Peyer's patch (tissue), 4 donors: Measurements from ENCODE around the gene HPX. TPM values are rescaled to one million over a fixed set of nuclear protein-coding genes. Genes with fewer than 3 reads are reported as not detected.
A peak's percentile ranks its signal among the peaks of the same experiment; 100 is the strongest.

Experiments used
- DNase-seq, 3 donors: peaks; one replicate each; pipeline ENCODE4 v3.0.0-alpha.2; 2017 to 2019
- H3K27ac ChIP-seq, 4 donors: fragments of 200-600 bp; sonication (generic); one replicate each; pipeline ENCODE4 v1.5.1; 2016 to 2019
- H3K27me3 ChIP-seq, 2 donors: fragments of 200-600 bp; sonication (generic); one replicate each; pipeline ENCODE4 v1.5.1; 2019
- H3K36me3 ChIP-seq, 3 donors: fragments of 200-600 bp; sonication (generic); one replicate each; pipeline ENCODE4 v1.5.1; 2016 to 2019
- H3K4me1 ChIP-seq, 4 donors: fragments of 200-600 bp; sonication (generic); one replicate each; pipeline ENCODE4 v1.5.1; 2016 to 2019
- H3K4me3 ChIP-seq, 4 donors: fragments of 200-600 bp; sonication (generic); 1 replicate in 3 of 4; 2 replicates in 1 of 4; pipeline ENCODE4 v1.5.1; 2016 to 2019; ENCODE audit warnings: mild to moderate bottlenecking in 1 of 4
- H3K9me3 ChIP-seq, 4 donors: fragments of 200-600 bp; sonication (generic); one replicate each; pipeline ENCODE4 v1.5.1; 2016 to 2019; ENCODE audit warnings: mild to moderate bottlenecking in 1 of 4
- POLR2A ChIP-seq, 2 donors: fragments of 450-650 bp; IDR thresholded peaks; one replicate each; pipeline ENCODE4 v1.5.1; 2017; ENCODE audit warnings: antibody characterized with exemption in 2 of 2, mild to moderate bottlenecking in 2 of 2, moderate library complexity in 2 of 2
- total RNA-seq, 4 donors: library from RNA; depleted of rRNA; stranded (reverse); fragments of >200 nt; gene quantifications; one replicate each; pipeline ENCODE4 v1.1.0, GENCODE V29; 2016
- TF ChIP-seq, protein P1 (sequence below), 6 experiments: fragments of 450-650 bp in 4 of 6; fragments of 200-600 bp in 2 of 6; sonication (generic) in 1 of 6; IDR thresholded peaks; one replicate each; pipeline ENCODE4 v1.5.1; 2017 to 2019; ENCODE audit warnings: antibody characterized with exemption in 6 of 6, mild to moderate bottlenecking in 3 of 6, moderate library complexity in 1 of 6

Gene HPX
- total RNA-seq, 4 donors from 2014 or later = 2.2 to 10.1 (median 5.3) TPM; not detected in 1

DNA sequence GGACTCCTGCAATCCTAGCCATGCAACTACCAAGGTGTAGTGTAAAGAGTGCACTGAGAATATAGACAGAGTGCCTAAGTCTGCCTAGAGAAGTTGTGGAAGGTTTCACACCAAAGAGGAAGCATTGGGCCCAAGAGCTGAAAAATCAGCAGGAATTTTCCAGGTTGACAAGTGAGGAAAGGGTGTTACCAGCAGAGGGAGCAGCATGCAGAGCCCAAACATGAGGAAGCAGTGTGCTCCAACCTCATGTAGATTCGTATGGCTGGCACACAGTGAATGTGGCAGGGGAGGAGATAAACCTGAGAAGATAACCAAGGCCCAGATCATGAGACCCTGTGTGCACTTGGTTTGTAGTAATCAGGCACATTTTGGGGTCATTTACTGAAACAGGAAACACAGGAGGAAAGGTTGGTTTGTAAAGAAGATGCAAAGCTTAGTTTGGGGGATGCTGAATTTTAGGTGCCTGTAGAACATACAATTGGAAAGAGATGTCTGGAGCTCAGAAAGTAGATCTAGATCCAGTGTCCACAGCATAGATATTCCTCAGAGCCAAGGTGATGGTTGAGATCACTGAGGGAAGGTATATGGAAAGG lies 1.7 kb downstream of the HPX start:
- Histone ChIP-seq H3K4me3 (no peak overlapping the region), H3K27me3 (no peaks in the 10 kb centered on the region), H3K36me3 (no peaks in the 10 kb centered on the region), H3K27ac (no peak overlapping the region), H3K4me1 (peaks cover 0 to 6% (median 2%) of the 10 kb centered on the region in 4 donors), H3K9me3 (no peaks in the 10 kb centered on the region)
- TF ChIP-seq, protein P1, sequence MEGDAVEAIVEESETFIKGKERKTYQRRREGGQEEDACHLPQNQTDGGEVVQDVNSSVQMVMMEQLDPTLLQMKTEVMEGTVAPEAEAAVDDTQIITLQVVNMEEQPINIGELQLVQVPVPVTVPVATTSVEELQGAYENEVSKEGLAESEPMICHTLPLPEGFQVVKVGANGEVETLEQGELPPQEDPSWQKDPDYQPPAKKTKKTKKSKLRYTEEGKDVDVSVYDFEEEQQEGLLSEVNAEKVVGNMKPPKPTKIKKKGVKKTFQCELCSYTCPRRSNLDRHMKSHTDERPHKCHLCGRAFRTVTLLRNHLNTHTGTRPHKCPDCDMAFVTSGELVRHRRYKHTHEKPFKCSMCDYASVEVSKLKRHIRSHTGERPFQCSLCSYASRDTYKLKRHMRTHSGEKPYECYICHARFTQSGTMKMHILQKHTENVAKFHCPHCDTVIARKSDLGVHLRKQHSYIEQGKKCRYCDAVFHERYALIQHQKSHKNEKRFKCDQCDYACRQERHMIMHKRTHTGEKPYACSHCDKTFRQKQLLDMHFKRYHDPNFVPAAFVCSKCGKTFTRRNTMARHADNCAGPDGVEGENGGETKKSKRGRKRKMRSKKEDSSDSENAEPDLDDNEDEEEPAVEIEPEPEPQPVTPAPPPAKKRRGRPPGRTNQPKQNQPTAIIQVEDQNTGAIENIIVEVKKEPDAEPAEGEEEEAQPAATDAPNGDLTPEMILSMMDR (IDR thresholded peaks at IDR 0.05) = peak in 5 of 6 experiments; percentile 22 to 82 (median 77)
- TF ChIP-seq POLR2A (IDR thresholded peaks at IDR 0.05) = no peak
- DNase-seq = peak in 2 of 3 donors; percentile 22 to 79

DNA sequence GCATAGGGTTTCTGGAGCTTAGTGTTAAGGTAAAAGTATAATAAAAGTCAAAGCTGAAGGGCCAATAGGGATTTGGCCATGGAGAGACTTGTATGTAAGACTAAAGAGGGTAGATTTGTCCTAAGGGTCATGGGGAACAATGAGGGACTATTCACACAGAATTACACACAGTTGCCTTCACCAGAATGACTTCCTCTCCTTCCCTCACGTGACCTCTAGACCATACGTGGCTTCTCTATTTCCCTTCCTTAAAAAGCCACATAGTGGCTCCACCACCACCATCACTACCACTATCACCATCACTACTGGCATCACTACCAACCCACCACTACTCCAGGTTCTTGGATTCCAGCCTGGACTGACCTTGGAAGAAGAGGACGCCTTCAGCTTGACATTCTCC lies 2.8 kb downstream of the HPX start:
- no peaks in the 10 kb centered on the region for H3K9me3 ChIP-seq
- peaks cover 0 to 6% (median 0%) of the 10 kb centered on the region in 4 donors for H3K4me1 ChIP-seq
- DNase-seq = no peak
- no peak for TF ChIP-seq POLR2A (IDR thresholded peaks at IDR 0.05)
- TF ChIP-seq, protein P1 (IDR thresholded peaks at IDR 0.05) = no peak
- H3K27ac ChIP-seq = no peak overlapping the region
- H3K36me3 ChIP-seq = no peaks in the 10 kb centered on the region
- no peak overlapping the region for H3K4me3 ChIP-seq
- no peaks in the 10 kb centered on the region for H3K27me3 ChIP-seq

DNA sequence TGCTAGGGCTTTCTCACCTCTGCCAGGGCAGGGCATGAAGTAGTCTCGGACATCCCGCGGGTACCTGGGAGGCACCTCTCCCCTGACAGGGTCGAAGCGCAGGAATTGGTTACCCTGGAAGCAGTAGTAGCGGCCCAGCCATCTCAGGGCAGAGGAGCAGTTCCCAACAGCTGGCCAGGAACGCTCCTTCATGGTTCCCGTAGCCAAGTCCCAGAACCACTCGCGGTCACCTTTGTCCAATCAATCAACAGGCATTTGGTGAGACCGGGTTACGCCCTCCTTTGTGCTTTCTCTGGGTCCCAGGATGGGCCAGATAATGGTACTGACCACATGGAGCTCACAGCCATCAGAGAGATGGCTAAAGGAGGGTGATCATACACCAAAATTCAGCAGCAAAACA lies 3.4 kb downstream of the HPX start:
- H3K27me3 ChIP-seq = no peaks in the 10 kb centered on the region
- H3K4me1 ChIP-seq = peaks cover 0 to 6% (median 0%) of the 10 kb centered on the region in 4 donors
- H3K9me3 ChIP-seq = no peaks in the 10 kb centered on the region
- H3K4me3 ChIP-seq = no peak overlapping the region
- DNase-seq = no peak
- no peak overlapping the region for H3K27ac ChIP-seq
- H3K36me3 ChIP-seq = no peaks in the 10 kb centered on the region
- TF ChIP-seq, protein P1 (IDR thresholded peaks at IDR 0.05) = no peak
- no peak for TF ChIP-seq POLR2A (IDR thresholded peaks at IDR 0.05)

DNA sequence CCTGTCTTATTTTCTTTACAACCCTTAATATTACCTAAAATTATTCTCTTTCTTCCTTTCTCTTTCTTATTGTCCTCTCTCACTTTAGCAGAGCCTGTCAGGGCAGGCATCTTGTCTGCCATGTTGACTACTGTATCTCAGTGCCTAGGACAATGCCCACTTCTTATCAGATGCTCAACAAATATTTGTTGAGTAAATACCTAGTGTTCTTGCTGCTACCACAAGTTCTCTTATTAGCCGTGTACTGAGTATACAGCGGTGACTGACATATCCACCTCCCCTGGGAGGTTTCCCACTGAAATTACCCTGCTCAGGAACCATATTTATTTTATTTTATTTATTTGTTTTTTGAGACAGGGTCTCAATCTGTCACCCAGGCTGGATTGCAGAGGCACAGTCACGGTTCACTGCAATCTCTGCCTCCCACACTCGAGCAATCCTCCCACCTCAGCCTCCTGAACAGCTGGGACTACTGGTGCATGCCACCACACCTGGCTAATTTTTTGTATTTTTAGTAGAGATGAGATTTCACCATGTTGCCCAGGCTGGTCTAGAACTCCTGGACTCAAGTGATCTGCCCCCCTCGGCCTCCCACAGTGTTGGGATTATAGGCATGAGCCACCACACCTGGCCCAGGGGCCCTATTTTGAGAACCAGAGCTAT lies 6.7 kb downstream of the HPX start:
- DNase-seq = no peak
- H3K4me3 ChIP-seq = no peak overlapping the region
- no peak overlapping the region for H3K27ac ChIP-seq
- peaks cover 0 to 6% (median 0%) of the 10 kb centered on the region in 4 donors for H3K4me1 ChIP-seq
- no peaks in the 10 kb centered on the region for H3K9me3 ChIP-seq
- TF ChIP-seq, protein P1 (IDR thresholded peaks at IDR 0.05) = no peak
- TF ChIP-seq POLR2A (IDR thresholded peaks at IDR 0.05) = no peak
- H3K36me3 ChIP-seq = no peaks in the 10 kb centered on the region
- no peaks in the 10 kb centered on the region for H3K27me3 ChIP-seq

DNA sequence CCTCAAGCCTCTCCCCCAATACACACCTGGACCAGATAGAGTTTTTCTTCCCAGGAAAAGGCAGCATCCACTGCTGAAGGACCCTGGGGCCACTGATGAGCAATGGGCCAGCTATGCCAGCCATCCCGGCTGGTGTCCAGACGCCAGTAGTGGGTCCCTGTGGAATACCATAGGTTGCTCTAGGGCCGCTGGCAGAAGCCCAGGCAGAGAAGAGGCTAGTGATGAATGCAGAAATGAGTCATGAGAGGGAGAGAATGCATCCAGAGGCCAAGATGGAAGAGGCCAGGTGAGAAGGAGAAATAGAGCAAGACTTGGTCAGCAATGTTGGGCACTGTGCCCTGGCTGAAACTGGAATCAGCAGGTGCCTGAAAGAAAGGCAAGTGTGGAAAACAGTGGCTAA lies 8.9 kb downstream of the HPX start:
- TF ChIP-seq, protein P1 (IDR thresholded peaks at IDR 0.05) = no peak
- no peak for TF ChIP-seq POLR2A (IDR thresholded peaks at IDR 0.05)
- no peak for DNase-seq
- Histone ChIP-seq H3K4me1 (no peaks in the 10 kb centered on the region), H3K9me3 (no peaks in the 10 kb centered on the region), H3K4me3 (no peak overlapping the region), H3K27ac (no peak overlapping the region), H3K27me3 (no peaks in the 10 kb centered on the region), H3K36me3 (no peaks in the 10 kb centered on the region)
